Upper lobe of left lung (tissue), 4 donors: ENCODE data around the gene TTYH3.

Source experiments
- EP300 ChIP-seq, 4 donors: sonication (generic); formaldehyde crosslinking; IDR thresholded peaks; one replicate each; pipeline ENCODE4 v1.5.1; 2017; ENCODE audit warnings: antibody characterized with exemption in 4 of 4, control low read depth in 2 of 4
- POLR2A ChIP-seq, 4 donors: fragments of 450-650 bp; IDR thresholded peaks; one replicate each; pipeline ENCODE4 v1.5.1; 2016 to 2017; ENCODE audit warnings: antibody characterized with exemption in 4 of 4, mild to moderate bottlenecking in 2 of 4
- POLR2AphosphoS5 ChIP-seq, 2 donors: sonication (generic); formaldehyde crosslinking; IDR thresholded peaks; one replicate each; pipeline ENCODE4 v1.5.1; 2017; ENCODE audit warnings: antibody characterized with exemption in 2 of 2
- TF ChIP-seq, protein P1 (sequence below), 6 experiments: fragments of 450-650 bp in 4 of 6; fragments of 200-600 bp in 2 of 6; sonication (generic) in 2 of 6; IDR thresholded peaks; one replicate each; pipeline ENCODE4 v1.5.1; 2016 to 2019; ENCODE audit warnings: antibody characterized with exemption in 6 of 6

DNA sequence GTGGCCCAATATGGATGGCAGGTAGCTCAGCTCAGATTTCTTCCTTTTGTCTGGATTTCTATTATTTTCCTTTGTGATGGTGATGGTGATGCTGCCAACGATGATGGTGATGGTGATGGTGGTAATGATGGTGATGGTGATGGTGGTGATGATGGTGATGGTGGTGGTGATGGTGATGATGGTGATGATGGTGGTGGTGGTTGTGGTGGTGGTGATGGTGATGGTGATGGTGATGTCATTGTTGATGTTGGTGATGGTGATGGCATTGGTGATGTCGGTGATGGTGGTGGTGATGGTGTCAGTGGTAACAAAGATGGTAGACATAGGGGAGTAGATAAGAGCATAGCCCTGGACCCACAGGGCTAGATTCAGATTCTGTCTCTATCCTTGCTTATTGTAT is 25.4 kb downstream of the TTYH3 start:
- TF ChIP-seq, protein P1, sequence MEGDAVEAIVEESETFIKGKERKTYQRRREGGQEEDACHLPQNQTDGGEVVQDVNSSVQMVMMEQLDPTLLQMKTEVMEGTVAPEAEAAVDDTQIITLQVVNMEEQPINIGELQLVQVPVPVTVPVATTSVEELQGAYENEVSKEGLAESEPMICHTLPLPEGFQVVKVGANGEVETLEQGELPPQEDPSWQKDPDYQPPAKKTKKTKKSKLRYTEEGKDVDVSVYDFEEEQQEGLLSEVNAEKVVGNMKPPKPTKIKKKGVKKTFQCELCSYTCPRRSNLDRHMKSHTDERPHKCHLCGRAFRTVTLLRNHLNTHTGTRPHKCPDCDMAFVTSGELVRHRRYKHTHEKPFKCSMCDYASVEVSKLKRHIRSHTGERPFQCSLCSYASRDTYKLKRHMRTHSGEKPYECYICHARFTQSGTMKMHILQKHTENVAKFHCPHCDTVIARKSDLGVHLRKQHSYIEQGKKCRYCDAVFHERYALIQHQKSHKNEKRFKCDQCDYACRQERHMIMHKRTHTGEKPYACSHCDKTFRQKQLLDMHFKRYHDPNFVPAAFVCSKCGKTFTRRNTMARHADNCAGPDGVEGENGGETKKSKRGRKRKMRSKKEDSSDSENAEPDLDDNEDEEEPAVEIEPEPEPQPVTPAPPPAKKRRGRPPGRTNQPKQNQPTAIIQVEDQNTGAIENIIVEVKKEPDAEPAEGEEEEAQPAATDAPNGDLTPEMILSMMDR (IDR thresholded peaks at IDR 0.05): no peak
- TF ChIP-seq POLR2AphosphoS5 (IDR thresholded peaks at IDR 0.05) (no peak), EP300 (IDR thresholded peaks at IDR 0.05) (no peak), POLR2A (IDR thresholded peaks at IDR 0.05) (no peak)
